GM12878 (cell line): ENCODE data around the gene CISTR. TPM values are rescaled to one million over a fixed set of nuclear protein-coding genes. Genes with fewer than 3 reads are reported as not detected.

ENCODE experiments used
- ATAC-seq: fragments of 200-7000 bp; cut with Tn5 transposase; 3 replicates; pipeline ENCODE4 v1.9.1; 2020; ENCODE audit warnings: mild to moderate bottlenecking, moderate library complexity
- BruUV-seq: library from RNA; stranded (reverse); fragments of 400-500 nt; replicated peaks from 2 replicates; lab custom pipeline; 2021; lab: Mats Ljungman, UMichigan
- CTCF ChIA-PET: fragments of 300-600 bp; sonication (Branson Sonifier 250); formaldehyde crosslinking; extraction: SDS; loops from one replicate; lab custom pipeline; 2021; ENCODE audit warnings: inconsistent platforms; lab: Yijun Ruan, JAX
- POLR2A ChIA-PET: fragments of 350-600 bp; formaldehyde crosslinking; extraction: SDS; loops from one replicate; lab custom pipeline; 2021; ENCODE audit warnings: inconsistent platforms; lab: Charles Lee
- RAD21 ChIA-PET: fragments of 300-600 bp; sonication (Branson Sonifier 250); formaldehyde crosslinking; loops from one replicate; lab custom pipeline; 2023; ENCODE audit warnings: antibody characterized with exemption; ENCODE audit not compliant: unreplicated experiment; lab: Charles Lee
- SMC1A ChIA-PET: fragments of 300-600 bp; sonication (Branson Sonifier 250); formaldehyde crosslinking; loops from one replicate; lab custom pipeline; 2023; ENCODE audit not compliant: unreplicated experiment, uncharacterized antibody; lab: Charles Lee
- DNase-seq: peaks from one replicate; pipeline ENCODE4 v3.0.0-alpha.2; 2011; ENCODE audit warnings: low read depth, low spot score
- FAIRE-seq: peaks from 3 replicates; lab custom pipeline; 2011; peaks lifted over from hg19 to GRCh38; lab: Jason Lieb, UNC
- H2AFZ ChIP-seq: 2 replicates; pipeline ENCODE4 v1.6.0; 2011; ENCODE audit warnings: low read depth, low read length, control low read depth; ENCODE audit not compliant: control insufficient read depth
- H3K27ac ChIP-seq: 2 replicates; pipeline ENCODE4 v1.5.1; 2011; ENCODE audit warnings: control low read depth; ENCODE audit not compliant: control insufficient read depth, insufficient read depth
- H3K27me3 ChIP-seq, 2 experiments: replicated peaks in 1 of 2; 2 replicates each; pipeline versions ENCODE4 v1.6.0 to v1.6.1; 2011; ENCODE audit warnings: low read length in 1 of 2; ENCODE audit not compliant: control insufficient read depth in 2 of 2, insufficient read depth in 2 of 2
- H3K36me3 ChIP-seq, 2 experiments: 2 replicates each; pipeline ENCODE4 v1.5.1; 2011; ENCODE audit warnings: low read length in 1 of 2; ENCODE audit not compliant: control insufficient read depth in 2 of 2, insufficient read depth in 2 of 2
- H3K4me1 ChIP-seq: 2 replicates; pipeline ENCODE4 v1.6.1; 2011; ENCODE audit warnings: mild to moderate bottlenecking, low read length, moderate library complexity, mixed read lengths; ENCODE audit not compliant: control insufficient read depth, insufficient read depth
- H3K4me2 ChIP-seq: 2 replicates; pipeline ENCODE4 v1.6.0; 2011; ENCODE audit warnings: control low read depth; ENCODE audit not compliant: control insufficient read depth, insufficient read depth
- H3K4me3 ChIP-seq: fragments of 200-600 bp; sonication (generic); 2 replicates; pipeline ENCODE4 v1.5.1; 2016
- H3K79me2 ChIP-seq: 2 replicates; pipeline ENCODE4 v1.6.0; 2011; ENCODE audit warnings: low read length; ENCODE audit not compliant: control insufficient read depth, insufficient read depth
- H3K9ac ChIP-seq: 2 replicates; pipeline ENCODE4 v1.8.0; 2011; ENCODE audit warnings: low read length, control low read depth, mixed read lengths; ENCODE audit not compliant: control insufficient read depth, insufficient read depth
- H3K9me3 ChIP-seq: replicated peaks from 3 replicates; pipeline ENCODE4 v1.5.1; 2011; ENCODE audit warnings: mild to moderate bottlenecking, low read length; ENCODE audit not compliant: control insufficient read depth, insufficient read depth
- H4K20me1 ChIP-seq: 2 replicates; pipeline ENCODE4 v1.6.0; 2011; ENCODE audit not compliant: control insufficient read depth, insufficient read depth
- BHLHE40 ChIP-seq, 2 experiments: fragments of 450-650 bp in 1 of 2; IDR thresholded peaks; 2 replicates each; pipeline ENCODE4 v1.6.1; 2011 to 2017; ENCODE audit warnings: low read depth in 2 of 2, borderline replicate concordance in 1 of 2, improper control_type of control experiment in 1 of 2, low read length in 1 of 2, mild to moderate bottlenecking in 1 of 2
- CHD2 ChIP-seq: IDR thresholded peaks from 2 replicates; pipeline ENCODE4 v1.6.1; 2011; ENCODE audit warnings: low read depth, low read length, improper control_type of control experiment, borderline replicate concordance
- EP300 ChIP-seq, 2 experiments: fragments of 150-350 bp in 1 of 2; IDR thresholded peaks; 2 replicates each; pipeline ENCODE4 v1.6.1; 2011 to 2012; ENCODE audit warnings: low read depth in 2 of 2, low read length in 2 of 2, borderline replicate concordance in 1 of 2, improper control_type of control experiment in 1 of 2, inconsistent platforms in 1 of 2; ENCODE audit not compliant: control insufficient read depth in 1 of 2
- FOXK2 ChIP-seq: fragments of 450-650 bp; IDR thresholded peaks from 2 replicates; pipeline ENCODE4 v1.6.1; 2017; ENCODE audit warnings: mild to moderate bottlenecking, moderate library complexity
- LARP7 ChIP-seq: fragments of 450-650 bp; IDR thresholded peaks from 2 replicates; pipeline ENCODE4 v1.6.1; 2017; ENCODE audit warnings: mild to moderate bottlenecking
- MLLT1 ChIP-seq: fragments of 450-650 bp; IDR thresholded peaks from 2 replicates; pipeline ENCODE4 v1.6.1; 2016; ENCODE audit warnings: mild to moderate bottlenecking
- PAX5 ChIP-seq: IDR thresholded peaks from 2 replicates; pipeline ENCODE4 v1.6.1; 2011; ENCODE audit warnings: low read depth, low read length, borderline replicate concordance
- PBX3 ChIP-seq: IDR thresholded peaks from 2 replicates; pipeline ENCODE4 v1.6.1; 2011; ENCODE audit warnings: mild to moderate bottlenecking, low read depth, low read length, moderate library complexity; ENCODE audit not compliant: insufficient replicate concordance
- RELA ChIP-seq: fragments of 450-650 bp; IDR thresholded peaks from 2 replicates; pipeline ENCODE4 v1.8.0; 2014; ENCODE audit warnings: borderline replicate concordance; ENCODE audit not compliant: partially characterized antibody
- RELB ChIP-seq: fragments of 450-650 bp; IDR thresholded peaks from 2 replicates; pipeline ENCODE4 v1.6.1; 2017; ENCODE audit warnings: low read depth, mild to moderate bottlenecking, moderate library complexity
- REST ChIP-seq: IDR thresholded peaks from 2 replicates; pipeline ENCODE4 v1.6.1; 2012; ENCODE audit warnings: mild to moderate bottlenecking, low read depth, low read length
- TARDBP ChIP-seq: IDR thresholded peaks from 2 replicates; pipeline ENCODE4 v1.6.1; 2016; ENCODE audit warnings: borderline replicate concordance
- TCF3 ChIP-seq: IDR thresholded peaks from 2 replicates; pipeline ENCODE4 v1.6.1; 2012; ENCODE audit warnings: low read depth, mild to moderate bottlenecking, low read length, borderline replicate concordance; ENCODE audit not compliant: insufficient read depth
- WGBS: methylation state at CpG from one replicate; pipeline ENCODE4 v1.1.6; 2016; ENCODE audit warnings: low lambda C conversion rate; ENCODE audit not compliant: insufficient replicate concordance, insufficient coverage; ENCODE audit errors: missing lambda C conversion rate; 5-methylcytosine and 5-hydroxymethylcytosine counted together
- in situ Hi-C: fragments of 300-500 bp; cut with MboI; formaldehyde crosslinking; loops from 9 replicates; pipeline ENCODE4 v1.14.3; 2018; ENCODE audit warnings: mixed read lengths
- intact Hi-C: fragments of 100-400 bp; cut with micrococcal nuclease; formaldehyde crosslinking; loops from one replicate; pipeline ENCODE4 v1.14.2; 2022; ENCODE audit not compliant: unreplicated experiment
- polyA plus RNA-seq, 11 experiments: library from polyadenylated mRNA; depleted of rRNA in 4 of 11; unstranded in 6 of 11; stranded (reverse) in 5 of 11; fragments of >200 nt; fragmentation: Nextera tagmentation in 4 of 11; fragmentation: Illumina TruSeq in 1 of 11; extraction: Ambion mirVana in 4 of 11; extraction: Trizol in 1 of 11; gene quantifications; 1 replicate in 1 of 11; 2 replicates in 10 of 11; pipeline versions ENCODE4 v1.2.1 to v1.2.3, GENCODE V29; 2011 to 2016; ENCODE audit warnings: inconsistent platforms in 2 of 11, missing spikeins in 2 of 11, low read depth in 1 of 11
- total RNA-seq, 4 experiments: library from RNA; depleted of rRNA in 3 of 4; stranded (reverse); fragments of >200 nt in 3 of 4; fragmentation: Illumina TruSeq in 1 of 4; extraction: Trizol in 1 of 4; gene quantifications; 2 replicates each; pipeline versions ENCODE4 v1.2.1 to v1.2.3, GENCODE V29; 2013 to 2021

The CISTR gene
- total and polyA plus RNA-seq, 10 of the 15 experiments (the other 5 are each of a cell fraction or from before 2014, with no cell fraction given) = 0.26 TPM; not detected in 9

GRCh38 chr12:53752621-53753020, 842 bp upstream of the CISTR start (continued):
- TF ChIP-seq TARDBP = no peak
- TF ChIP-seq TCF3 = no peak
- TF ChIP-seq FOXK2 = no peak
- TF ChIP-seq LARP7 = no peak
- no peak for TF ChIP-seq REST

GRCh38 chr12:53752192-53752601, 418 bp upstream of the CISTR start:
- FAIRE-seq (no peak), DNase-seq (no peak), ATAC-seq (no peak)
- Histone ChIP-seq H3K9me3 (no peaks in the 10 kb centered on the region), H2AFZ (peak overlapping the region; percentile 5; the same call in 1 of the 2 replicates), H3K79me2 (no peaks in the 10 kb centered on the region), H4K20me1 (no peaks in the 10 kb centered on the region), H3K27me3 (no peaks in the 10 kb centered on the region), H3K36me3 (no peaks in the 10 kb centered on the region), H3K4me1 (peaks cover 62% of the 10 kb centered on the region), H3K4me3 (peak overlapping the region; percentile 68; the same call in 1 of the 2 replicates), H3K9ac (peak overlapping the region; percentile 56; the same call in 1 of the 2 replicates), H3K4me2 (peak overlapping the region; percentile 89), H3K27ac (peak overlapping the region; percentile 47)
- ChIA-PET CTCF (interaction anchor here (0.6 to 11.1 kb wide), 6 partner anchors 7 to 193 kb away, joined by 3 to 443 read pairs (median 4); no protein-coding TSS in a partner anchor), RAD21 (interaction anchor here (0.8 to 2.0 kb wide), 3 partner anchors 9 to 673 kb away, joined by 3 to 7 read pairs (median 3); partner anchors contain the start of gene SPRYD3), POLR2A (interaction anchor here (0.6 to 1.9 kb wide), 7 partner anchors 8 to 251 kb away, joined by 3 to 7 read pairs (median 4); partner anchors contain the start of gene TARBP2), SMC1A (interaction anchor here (0.9 to 2.4 kb wide), 5 partner anchors 8 to 439 kb away, joined by 3 to 11 read pairs (median 3); no protein-coding TSS in a partner anchor)
- WGBS = 45% methylated on average over 13 of the region's 13 CpGs
- no TSS peak for BruUV-seq
- in situ Hi-C loops = no loop called here
- intact Hi-C loops = loop anchor here (10.0 kb wide), 1 partner anchor 453 kb away; no protein-coding TSS in a partner anchor
- no peak for TF ChIP-seq RELA
- no peak for TF ChIP-seq PBX3
- TF ChIP-seq MLLT1 = peak; percentile 70; the same call in 1 of the 2 replicates
- TF ChIP-seq RELB = 0 out of 2 replicates have a peak, but pooled peaks have one; percentile 7
- no peak for TF ChIP-seq PAX5
- no peak for TF ChIP-seq BHLHE40 (IDR thresholded peaks at IDR 0.05; ENCODE audit: borderline replicate concordance in 1 of 2, low read depth in 2 of 2, low read length in 1 of 2)
- no peak for TF ChIP-seq EP300 (IDR thresholded peaks at IDR 0.05; ENCODE audit: borderline replicate concordance in 1 of 2, control insufficient read depth in 1 of 2, low read depth in 2 of 2, low read length in 2 of 2)
- 0 out of 2 replicates have a peak, but pooled peaks have one; percentile 8 for TF ChIP-seq CHD2
